DOHH2 (cell line): ENCODE results near the gene NUP210.
"Not testable (repeated sequence)": the region's sequence is repeated elsewhere in the genome, so short reads cannot be mapped to it uniquely, and the experiment has no call there.

Experiments used
- CTCF ChIP-seq: fragments of 200-600 bp; sonication (generic); IDR thresholded peaks from one replicate; pipeline ENCODE4 v1.5.1; 2014; ENCODE audit warnings: antibody characterized with exemption, mild to moderate bottlenecking, low read depth, low read length; ENCODE audit not compliant: poor library complexity, severe bottlenecking
- EZH2phosphoT487 ChIP-seq: fragments of 200-600 bp; sonication (generic); IDR thresholded peaks from 2 replicates; pipeline ENCODE4 v1.6.1; 2017; ENCODE audit warnings: borderline replicate concordance, mild to moderate bottlenecking, antibody characterized with exemption, low read length, moderate library complexity, mixed read lengths

DNA sequence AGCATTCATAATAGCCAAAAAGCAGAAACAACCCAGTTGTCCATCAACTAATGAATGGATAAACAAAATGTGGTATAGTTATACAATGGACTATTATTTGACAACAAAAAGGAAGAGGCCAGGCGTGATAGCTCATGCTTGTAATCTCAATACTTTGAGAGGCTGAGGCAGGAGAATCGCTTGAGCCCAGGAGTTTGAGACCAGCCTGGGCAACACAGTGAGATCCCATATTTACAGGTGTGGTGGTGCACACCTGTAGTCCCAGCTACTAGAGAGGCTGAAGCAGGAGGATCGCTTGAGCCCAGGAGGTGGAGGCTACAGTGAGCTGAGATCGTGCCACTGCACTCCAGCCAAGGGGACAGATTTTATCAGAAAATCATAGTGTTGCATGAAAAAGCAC, 16.1 kb upstream of the NUP210 start:
- not testable (repeated sequence) for TF ChIP-seq CTCF, EZH2phosphoT487
